Cardiac muscle cell (in vitro differentiated cells and primary cell): ENCODE measurements around the gene MTCP1. TPM values are rescaled to one million over a fixed set of nuclear protein-coding genes. Genes with fewer than 3 reads are reported as not detected.

Experiments used
- DNase-seq, 2 donors: peaks; one replicate each; pipeline versions ENCODE4 v3.0.0 to v3.0.0-alpha.2; 2010 to 2017; ENCODE audit warnings: low read depth in 1 of 2, low spot score in 1 of 2
- H3K27ac ChIP-seq: fragments of 200-600 bp; sonication (generic); 2 replicates; pipeline ENCODE4 v1.5.1; 2016
- H3K27me3 ChIP-seq: fragments of 200-600 bp; sonication (generic); 2 replicates; pipeline ENCODE4 v1.6.0; 2016; ENCODE audit warnings: control low read depth
- H3K36me3 ChIP-seq: fragments of 200-600 bp; sonication (generic); 2 replicates; pipeline ENCODE4 v1.5.1; 2016; ENCODE audit warnings: control low read depth
- H3K4me1 ChIP-seq: fragments of 200-600 bp; sonication (generic); 2 replicates; pipeline ENCODE4 v1.8.1; 2017; ENCODE audit warnings: low read depth, mild to moderate bottlenecking, mixed run types
- H3K4me3 ChIP-seq: fragments of 200-600 bp; sonication (generic); 2 replicates; pipeline ENCODE4 v1.5.1; 2016; ENCODE audit warnings: mild to moderate bottlenecking
- H3K9me3 ChIP-seq: fragments of 200-600 bp; sonication (generic); 2 replicates; pipeline ENCODE4 v1.5.1; 2017; ENCODE audit warnings: low read depth, mild to moderate bottlenecking, control low read depth
- polyA plus RNA-seq: library from polyadenylated mRNA; unstranded; fragments of >200 nt; fragmentation: Nextera tagmentation; extraction: Ambion mirVana; gene quantifications from 2 replicates; pipeline ENCODE4 v1.2.1, GENCODE V29; 2016
- total RNA-seq: library from RNA; depleted of rRNA; stranded (reverse); fragments of >200 nt; gene quantifications from 2 replicates; pipeline ENCODE4 v1.2.3, GENCODE V29; 2016
- TF ChIP-seq, protein P1 (sequence below): IDR thresholded peaks from 2 replicates; pipeline ENCODE4 v1.5.1; 2012; ENCODE audit warnings: low read depth, mild to moderate bottlenecking, low read length

The MTCP1 gene
- total and polyA plus RNA-seq, 2 experiments from 2014 or later = 1.7 to 42.2 TPM

DNA sequence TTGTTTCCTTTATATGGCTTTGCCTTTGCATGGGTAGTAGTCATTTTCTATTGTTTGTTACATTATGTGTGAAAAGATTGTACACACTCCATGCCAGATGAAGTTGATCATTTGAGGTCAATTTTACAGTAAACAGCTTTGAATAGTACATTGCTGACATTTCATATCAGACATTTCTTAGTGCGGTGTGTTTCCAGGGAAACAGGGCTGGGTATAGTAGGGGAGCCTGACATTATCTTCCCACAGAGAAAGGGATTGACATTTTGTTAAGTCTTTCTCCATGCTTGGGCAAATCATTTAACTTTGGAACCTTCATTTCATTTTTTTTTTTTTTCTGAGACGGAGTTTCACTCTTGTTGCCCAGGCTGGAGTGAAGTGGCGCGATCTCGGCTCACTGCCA, 39.3 kb downstream of the MTCP1 start:
- peaks cover 10% of the 10 kb centered on the region for H3K4me1 ChIP-seq
- no peaks in the 10 kb centered on the region for H3K27me3 ChIP-seq
- H3K27ac ChIP-seq = no peak overlapping the region
- TF ChIP-seq, protein P1, sequence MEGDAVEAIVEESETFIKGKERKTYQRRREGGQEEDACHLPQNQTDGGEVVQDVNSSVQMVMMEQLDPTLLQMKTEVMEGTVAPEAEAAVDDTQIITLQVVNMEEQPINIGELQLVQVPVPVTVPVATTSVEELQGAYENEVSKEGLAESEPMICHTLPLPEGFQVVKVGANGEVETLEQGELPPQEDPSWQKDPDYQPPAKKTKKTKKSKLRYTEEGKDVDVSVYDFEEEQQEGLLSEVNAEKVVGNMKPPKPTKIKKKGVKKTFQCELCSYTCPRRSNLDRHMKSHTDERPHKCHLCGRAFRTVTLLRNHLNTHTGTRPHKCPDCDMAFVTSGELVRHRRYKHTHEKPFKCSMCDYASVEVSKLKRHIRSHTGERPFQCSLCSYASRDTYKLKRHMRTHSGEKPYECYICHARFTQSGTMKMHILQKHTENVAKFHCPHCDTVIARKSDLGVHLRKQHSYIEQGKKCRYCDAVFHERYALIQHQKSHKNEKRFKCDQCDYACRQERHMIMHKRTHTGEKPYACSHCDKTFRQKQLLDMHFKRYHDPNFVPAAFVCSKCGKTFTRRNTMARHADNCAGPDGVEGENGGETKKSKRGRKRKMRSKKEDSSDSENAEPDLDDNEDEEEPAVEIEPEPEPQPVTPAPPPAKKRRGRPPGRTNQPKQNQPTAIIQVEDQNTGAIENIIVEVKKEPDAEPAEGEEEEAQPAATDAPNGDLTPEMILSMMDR = no peak
- H3K4me3 ChIP-seq = no peak overlapping the region
- H3K36me3 ChIP-seq = peaks cover 2% of the 10 kb centered on the region
- no peaks in the 10 kb centered on the region for H3K9me3 ChIP-seq
- peak in 1 of 2 donors; percentile 58 for DNase-seq

DNA sequence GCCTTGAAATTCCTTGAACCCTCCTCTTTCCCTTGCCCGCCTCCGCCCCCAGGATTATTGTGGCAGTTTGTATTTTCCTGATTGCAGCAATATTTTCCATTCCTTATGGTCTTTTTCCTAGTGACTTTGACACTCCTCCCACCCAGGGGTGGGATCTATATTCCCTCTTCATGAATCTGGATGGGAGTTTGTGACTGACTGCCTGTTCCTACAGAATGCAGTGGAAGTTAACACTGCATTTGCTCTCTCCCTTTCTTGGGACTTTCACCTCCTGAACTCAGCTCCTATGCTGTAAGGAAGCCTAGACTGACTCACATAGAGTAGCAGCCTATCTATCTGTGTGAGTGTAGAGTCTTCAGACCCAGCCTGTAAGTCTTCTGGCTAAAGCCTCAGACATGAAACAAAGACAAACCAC, 42.1 kb downstream of the MTCP1 start:
- H3K36me3 ChIP-seq = no peaks in the 10 kb centered on the region
- H3K27me3 ChIP-seq = no peaks in the 10 kb centered on the region
- H3K4me3 ChIP-seq = peak overlapping the region; percentile 51
- H3K4me1 ChIP-seq = peaks cover 10% of the 10 kb centered on the region
- H3K27ac ChIP-seq = peak overlapping the region; percentile 57
- DNase-seq = peak in 1 of 2 donors; percentile 71
- no peaks in the 10 kb centered on the region for H3K9me3 ChIP-seq
- TF ChIP-seq, protein P1 = no peak

DNA sequence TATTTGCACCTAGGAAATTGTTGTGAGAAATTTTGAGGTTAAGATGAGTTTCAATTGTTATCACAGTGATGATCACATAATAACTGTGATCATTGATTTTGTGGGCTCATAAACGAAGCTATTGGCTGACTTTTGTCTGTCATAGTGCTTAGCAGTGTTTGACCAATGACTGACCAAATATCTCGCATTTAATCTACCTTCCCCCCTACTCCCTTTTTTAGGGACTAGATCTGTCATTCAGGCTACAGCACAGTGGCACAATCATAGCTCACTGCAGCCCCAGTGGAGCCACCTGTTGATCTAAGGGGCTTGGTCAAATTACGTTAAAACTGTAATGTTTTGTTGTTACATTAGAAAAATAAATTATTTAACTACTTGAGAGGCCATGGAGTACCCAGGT, 42.8 kb downstream of the MTCP1 start:
- no peak for DNase-seq
- Histone ChIP-seq H3K36me3 (no peaks in the 10 kb centered on the region), H3K9me3 (no peaks in the 10 kb centered on the region), H3K27me3 (no peaks in the 10 kb centered on the region), H3K27ac (peak overlapping the region; percentile 99), H3K4me3 (peak overlapping the region; percentile 51), H3K4me1 (peaks cover 10% of the 10 kb centered on the region)
- TF ChIP-seq, protein P1 = no peak

DNA sequence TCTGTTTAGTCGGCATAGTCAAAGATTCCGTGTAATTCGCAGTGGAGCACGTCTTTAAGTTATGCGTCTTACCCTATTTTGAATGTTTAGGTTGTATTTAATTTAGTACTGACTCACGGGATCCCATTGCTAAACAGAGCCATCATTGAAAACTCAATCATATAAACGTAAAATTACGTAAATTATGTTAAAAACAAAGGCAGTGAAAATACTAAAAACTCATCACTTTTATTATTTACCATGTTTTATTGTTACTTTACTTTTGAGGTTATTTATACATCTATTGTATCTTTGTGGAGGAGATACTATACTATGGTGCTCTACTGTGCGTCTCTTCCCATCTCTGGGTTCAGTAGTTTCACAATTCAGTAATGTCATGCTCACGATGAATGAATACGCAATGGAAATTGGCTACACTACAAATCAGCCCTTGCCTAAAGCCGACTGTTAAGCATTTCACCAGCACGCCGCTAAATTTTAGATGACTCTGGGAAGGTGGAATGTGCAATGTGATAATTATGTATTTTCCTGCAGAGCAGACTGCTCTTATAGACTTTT, 43.3 kb downstream of the MTCP1 start:
- H3K36me3 ChIP-seq = no peaks in the 10 kb centered on the region
- peak overlapping the region; percentile 51 for H3K4me3 ChIP-seq
- H3K4me1 ChIP-seq = peaks cover 10% of the 10 kb centered on the region
- H3K27ac ChIP-seq = peak overlapping the region; percentile 99
- DNase-seq = peak in 1 of 2 donors; percentile 91
- no peaks in the 10 kb centered on the region for H3K9me3 ChIP-seq
- no peaks in the 10 kb centered on the region for H3K27me3 ChIP-seq
- TF ChIP-seq, protein P1 = no peak

DNA sequence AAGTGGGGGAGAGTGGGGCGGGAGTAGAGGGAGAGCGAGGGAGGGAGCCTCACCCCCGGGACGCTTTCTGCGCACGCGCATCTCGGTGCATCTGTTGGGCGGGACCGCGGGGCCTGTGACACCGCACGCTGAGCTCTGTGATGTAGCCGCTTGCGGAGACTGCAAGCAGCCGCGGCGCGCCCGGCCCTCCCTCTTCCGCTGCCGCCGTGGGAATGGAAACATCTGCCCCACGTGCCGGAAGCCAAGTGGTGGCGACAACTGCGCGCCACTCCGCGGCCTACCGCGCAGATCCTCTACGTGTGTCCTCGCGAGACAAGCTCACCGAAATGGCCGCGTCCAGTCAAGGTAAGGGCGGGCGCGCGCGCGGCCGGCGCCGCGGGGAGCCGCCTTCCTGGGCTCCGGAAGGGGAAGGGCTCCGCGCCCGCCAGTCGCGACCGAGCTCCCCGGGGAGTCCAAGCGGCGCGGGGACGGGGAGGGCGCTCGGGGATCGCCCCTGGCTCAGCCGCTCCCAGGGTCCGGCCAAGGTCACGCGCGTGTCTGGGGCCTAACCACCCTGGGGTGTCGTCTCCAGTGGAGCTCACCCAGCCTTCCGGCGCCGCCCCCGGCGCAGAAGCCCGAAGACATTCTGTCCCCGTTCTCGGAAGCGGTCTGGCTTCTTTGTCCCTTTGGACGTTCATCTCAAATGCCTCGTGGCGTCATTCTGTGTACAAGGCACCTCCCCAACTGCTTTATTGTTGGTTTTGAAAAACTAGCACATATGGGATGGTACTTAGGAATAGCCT, 44.0 kb downstream of the MTCP1 start, which contains the start of gene FUNDC2:
Gene FUNDC2 (plus strand): TSS at position 118 of the 782 bp plus-strand sequence. CDS start 95 bp downstream, at position 213.
- Histone ChIP-seq H3K9me3 (no peaks in the 10 kb centered on the region), H3K4me1 (peaks cover 10% of the 10 kb centered on the region), H3K27me3 (no peaks in the 10 kb centered on the region), H3K36me3 (no peaks in the 10 kb centered on the region), H3K4me3 (peak within 1 kb of the TSS; percentile 51), H3K27ac (peak within 1 kb of the TSS; percentile 99)
- DNase-seq = peak; percentile 93 to 95
- TF ChIP-seq, protein P1 = no peak
